ENCODE measurements around the gene PGLYRP1.

Gene PGLYRP1

GRCh38 chr19:45995715-45996385, 27.0 kb downstream of the PGLYRP1 start:
- Histone ChIP-seq H3K23ac (ENCODE audit: low read length) (no peak overlapping the region), H2BK15ac (replicated peaks; ENCODE audit: low read depth) (no peak overlapping the region), H2BK5ac (ENCODE audit: low read length) (no peak overlapping the region), H4K8ac (ENCODE audit: low read depth, low read length) (no peak overlapping the region), H3K4ac (ENCODE audit: low read depth, low read length) (no peak overlapping the region), H4K5ac (ENCODE audit: low read length) (no peak overlapping the region), H3K4me2 (ENCODE audit: low read length) (peak overlapping the region; percentile 89), H3K79me1 (ENCODE audit: low read length) (peaks cover 8% of the 10 kb centered on the region), H2BK120ac (ENCODE audit: low read depth, low read length) (no peak overlapping the region), H3K79me2 (ENCODE audit: control insufficient read depth, insufficient read depth, low read length) (peaks cover 4% of the 10 kb centered on the region), H3K9ac (ENCODE audit: low read length) (peak overlapping the region; percentile 83), H2AK5ac (ENCODE audit: low read length) (no peak overlapping the region), H3K4me1 (ENCODE audit: control insufficient read depth, low read depth, low read length) (peaks cover 5% of the 10 kb centered on the region), H3K27me3 (ENCODE audit: insufficient read depth, low read length, poor library complexity) (no peaks in the 10 kb centered on the region), H3K4me3 (ENCODE audit: low read length) (peak overlapping the region; percentile 79), H3K56ac (ENCODE audit: low read length) (peak overlapping the region; percentile 90), H3K27ac (ENCODE audit: low read depth, low read length) (no peak overlapping the region), H3K36me3 (ENCODE audit: control insufficient read depth, insufficient read depth, low read length) (no peaks in the 10 kb centered on the region), H3K18ac (ENCODE audit: low read length) (peak overlapping the region; percentile 77)
- WGBS (ENCODE audit: extremely low coverage, insufficient coverage, low lambda C conversion rate) = no CpG with 5 or more reads among the region's 13 CpGs
- no peak for DNase-seq

DNA sequence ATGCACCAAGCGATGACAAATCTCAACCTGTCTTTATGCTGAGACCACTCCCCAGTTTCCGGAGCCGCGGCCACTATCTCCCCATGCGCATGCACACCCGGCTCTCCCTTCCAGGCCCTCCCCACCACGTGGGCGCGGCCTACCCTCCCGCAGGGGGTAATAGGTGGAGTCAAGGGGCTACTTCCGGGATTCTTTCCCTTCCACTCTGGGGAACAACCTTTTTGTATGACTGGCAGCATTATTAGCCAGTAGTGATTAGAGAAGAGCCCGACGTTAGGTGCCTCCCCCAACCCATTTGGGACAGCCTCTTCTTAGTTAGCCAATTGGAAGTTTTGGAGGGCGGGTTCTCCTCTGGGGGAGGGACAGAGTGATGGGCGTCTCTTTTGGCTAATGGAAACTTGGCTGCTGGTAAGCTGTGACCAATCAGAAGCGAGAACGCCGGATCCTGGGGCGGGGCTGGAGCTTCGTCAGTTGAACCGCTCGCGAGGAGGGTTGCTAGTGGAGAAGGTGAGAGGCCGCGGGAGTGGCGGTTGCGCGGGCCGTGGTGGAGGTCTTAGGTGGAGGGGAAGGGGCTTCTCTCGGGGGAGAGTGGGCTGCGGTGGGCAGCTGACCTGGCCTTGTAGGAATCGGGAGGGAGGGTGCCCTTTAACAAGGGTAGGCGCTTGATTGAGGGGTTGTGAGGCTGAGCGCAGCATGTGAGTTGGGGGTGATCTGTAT, 27.7 kb downstream of the PGLYRP1 start, which contains the start of gene CCDC61:
CCDC61 (plus strand) TSS at position 470 of the 717 bp plus-strand sequence. CDS start 7,552 bp downstream, outside the sequence.
- H2AK5ac ChIP-seq (ENCODE audit: low read length) = no peak within 1 kb of the TSS
- H3K36me3 ChIP-seq (ENCODE audit: control insufficient read depth, insufficient read depth, low read length) = no peaks in the 10 kb centered on the region
- no peak within 1 kb of the TSS for H2BK5ac ChIP-seq (ENCODE audit: low read length)
- no peak within 1 kb of the TSS for H3K4ac ChIP-seq (ENCODE audit: low read depth, low read length)
- H3K4me1 ChIP-seq (ENCODE audit: control insufficient read depth, low read depth, low read length) = peaks cover 5% of the 10 kb centered on the region
- no peaks in the 10 kb centered on the region for H3K27me3 ChIP-seq (ENCODE audit: insufficient read depth, low read length, poor library complexity)
- H4K8ac ChIP-seq (ENCODE audit: low read depth, low read length) = no peak within 1 kb of the TSS
- H3K4me3 ChIP-seq (ENCODE audit: low read length) = peak within 1 kb of the TSS; percentile 79
- H3K9ac ChIP-seq (ENCODE audit: low read length) = peak within 1 kb of the TSS; percentile 83
- no peak within 1 kb of the TSS for H3K23ac ChIP-seq (ENCODE audit: low read length)
- peak within 1 kb of the TSS; percentile 77 for H3K18ac ChIP-seq (ENCODE audit: low read length)
- no peak within 1 kb of the TSS for H2BK120ac ChIP-seq (ENCODE audit: low read depth, low read length)
- H3K79me2 ChIP-seq (ENCODE audit: control insufficient read depth, insufficient read depth, low read length) = peaks cover 4% of the 10 kb centered on the region
- H3K27ac ChIP-seq (ENCODE audit: low read depth, low read length) = no peak within 1 kb of the TSS
- no peak within 1 kb of the TSS for H4K5ac ChIP-seq (ENCODE audit: low read length)
- no CpG with 5 or more reads among the region's 34 CpGs for WGBS (ENCODE audit: extremely low coverage, insufficient coverage, low lambda C conversion rate)
- H3K56ac ChIP-seq (ENCODE audit: low read length) = peak within 1 kb of the TSS; percentile 90
- H3K79me1 ChIP-seq (ENCODE audit: low read length) = peaks cover 7% of the 10 kb centered on the region
- peak; percentile 100 for DNase-seq
- peak within 1 kb of the TSS; percentile 89 for H3K4me2 ChIP-seq (ENCODE audit: low read length)
- H2BK15ac ChIP-seq (replicated peaks; ENCODE audit: low read depth) = no peak within 1 kb of the TSS

GRCh38 chr19:45994456-45994997, 28.3 kb downstream of the PGLYRP1 start:
- peak overlapping the region; percentile 41 for H3K4me3 ChIP-seq (ENCODE audit: low read length)
- no peaks in the 10 kb centered on the region for H3K27me3 ChIP-seq (ENCODE audit: insufficient read depth, low read length, poor library complexity)
- H4K5ac ChIP-seq (ENCODE audit: low read length) = no peak overlapping the region
- H3K23ac ChIP-seq (ENCODE audit: low read length) = no peak overlapping the region
- H2BK5ac ChIP-seq (ENCODE audit: low read length) = no peak overlapping the region
- peak overlapping the region; percentile 67 for H3K9ac ChIP-seq (ENCODE audit: low read length)
- no peak overlapping the region for H2BK15ac ChIP-seq (replicated peaks; ENCODE audit: low read depth)
- no peak overlapping the region for H2AK5ac ChIP-seq (ENCODE audit: low read length)
- H3K79me2 ChIP-seq (ENCODE audit: control insufficient read depth, insufficient read depth, low read length) = peaks cover 4% of the 10 kb centered on the region
- no peak overlapping the region for H3K4ac ChIP-seq (ENCODE audit: low read depth, low read length)
- H3K56ac ChIP-seq (ENCODE audit: low read length) = peak overlapping the region; percentile 75
- H3K4me1 ChIP-seq (ENCODE audit: control insufficient read depth, low read depth, low read length) = peaks cover 3% of the 10 kb centered on the region
- no peak overlapping the region for H3K18ac ChIP-seq (ENCODE audit: low read length)
- H3K27ac ChIP-seq (ENCODE audit: low read depth, low read length) = no peak overlapping the region
- DNase-seq = no peak
- H3K79me1 ChIP-seq (ENCODE audit: low read length) = peaks cover 6% of the 10 kb centered on the region
- H4K8ac ChIP-seq (ENCODE audit: low read depth, low read length) = no peak overlapping the region
- WGBS (ENCODE audit: extremely low coverage, insufficient coverage, low lambda C conversion rate) = no CpG with 5 or more reads among the region's 8 CpGs
- no peak overlapping the region for H2BK120ac ChIP-seq (ENCODE audit: low read depth, low read length)
- H3K4me2 ChIP-seq (ENCODE audit: low read length) = peak overlapping the region; percentile 85
- no peaks in the 10 kb centered on the region for H3K36me3 ChIP-seq (ENCODE audit: control insufficient read depth, insufficient read depth, low read length)

DNA sequence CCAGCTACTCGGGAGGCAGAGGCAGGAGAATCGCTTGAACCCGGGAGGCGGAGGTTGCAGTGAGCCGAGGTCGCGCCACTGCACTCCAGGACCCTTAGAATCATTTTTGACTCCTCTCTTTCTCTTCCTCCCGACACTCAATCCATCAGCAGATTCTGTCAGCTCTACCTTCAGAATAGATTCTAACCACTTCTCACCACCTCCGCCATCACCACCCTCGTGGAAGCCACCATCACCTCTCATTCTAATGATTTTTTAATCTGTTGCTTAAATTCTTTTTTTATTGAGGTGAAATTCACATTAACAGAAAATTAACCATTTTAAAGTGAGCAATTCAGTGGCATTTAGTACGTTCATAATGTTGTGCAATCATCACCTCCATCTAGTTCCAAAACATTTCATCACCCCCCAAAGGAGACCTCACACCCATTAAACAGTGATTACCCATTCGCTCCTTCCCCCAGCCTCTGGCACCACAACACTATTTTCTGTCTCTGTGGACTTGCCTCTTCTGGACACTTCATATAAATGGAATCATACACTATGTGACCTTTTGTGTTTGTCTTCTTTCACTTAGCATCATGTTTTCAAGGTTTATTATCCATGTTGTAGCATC, 32.6 kb downstream of the PGLYRP1 start:
- WGBS (ENCODE audit: extremely low coverage, insufficient coverage, low lambda C conversion rate) = no CpG with 5 or more reads among the region's 12 CpGs

DNA sequence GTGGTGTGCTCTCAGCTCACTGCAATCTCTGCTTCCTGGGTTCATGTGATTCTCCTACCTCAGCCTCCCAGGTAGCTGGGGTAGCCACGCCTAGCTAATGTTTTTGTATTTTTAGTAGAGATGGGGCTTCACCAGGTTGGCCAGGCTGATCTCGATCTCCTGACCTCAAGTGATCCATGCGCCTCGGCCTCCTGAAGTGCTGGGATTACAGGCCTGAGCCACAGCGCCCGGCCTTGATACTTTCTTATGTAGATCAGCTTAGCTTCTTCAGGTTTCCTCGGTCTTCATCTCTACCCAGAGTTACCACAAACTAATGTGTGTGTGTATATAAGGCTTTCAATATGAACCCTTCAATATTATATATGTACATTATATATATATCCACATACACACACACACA, 37.5 kb downstream of the PGLYRP1 start:
- Histone ChIP-seq H3K4me3 (ENCODE audit: low read length) (no peak overlapping the region), H3K4me1 (ENCODE audit: control insufficient read depth, low read depth, low read length) (no peaks in the 10 kb centered on the region), H3K27me3 (ENCODE audit: insufficient read depth, low read length, poor library complexity) (no peaks in the 10 kb centered on the region), H3K79me1 (ENCODE audit: low read length) (no peaks in the 10 kb centered on the region), H3K79me2 (ENCODE audit: control insufficient read depth, insufficient read depth, low read length) (no peaks in the 10 kb centered on the region), H3K36me3 (ENCODE audit: control insufficient read depth, insufficient read depth, low read length) (no peaks in the 10 kb centered on the region), H3K27ac (ENCODE audit: low read depth, low read length) (no peak overlapping the region), H3K9ac (ENCODE audit: low read length) (no peak overlapping the region), H3K23ac (ENCODE audit: low read length) (no peak overlapping the region), H4K8ac (ENCODE audit: low read depth, low read length) (no peak overlapping the region), H3K18ac (ENCODE audit: low read length) (no peak overlapping the region), H2BK120ac (ENCODE audit: low read depth, low read length) (no peak overlapping the region), H2BK5ac (ENCODE audit: low read length) (no peak overlapping the region), H2BK15ac (replicated peaks; ENCODE audit: low read depth) (no peak overlapping the region), H3K56ac (ENCODE audit: low read length) (no peak overlapping the region), H4K5ac (ENCODE audit: low read length) (no peak overlapping the region), H3K4ac (ENCODE audit: low read depth, low read length) (no peak overlapping the region), H2AK5ac (ENCODE audit: low read length) (no peak overlapping the region), H3K4me2 (ENCODE audit: low read length) (no peak overlapping the region)
- no peak for DNase-seq
- no CpG with 5 or more reads among the region's 7 CpGs for WGBS (ENCODE audit: extremely low coverage, insufficient coverage, low lambda C conversion rate)

More for the DNA sequence above, 32.6 kb downstream of the PGLYRP1 start:
- H4K8ac ChIP-seq (ENCODE audit: low read depth, low read length) = no peak overlapping the region
- H3K27ac ChIP-seq (ENCODE audit: low read depth, low read length) = no peak overlapping the region
- no peaks in the 10 kb centered on the region for H3K27me3 ChIP-seq (ENCODE audit: insufficient read depth, low read length, poor library complexity)
- H3K4me3 ChIP-seq (ENCODE audit: low read length) = no peak overlapping the region
- DNase-seq = no peak
- H3K4me1 ChIP-seq (ENCODE audit: control insufficient read depth, low read depth, low read length) = no peaks in the 10 kb centered on the region
- no peak overlapping the region for H3K4ac ChIP-seq (ENCODE audit: low read depth, low read length)
- H4K5ac ChIP-seq (ENCODE audit: low read length) = no peak overlapping the region
- H3K18ac ChIP-seq (ENCODE audit: low read length) = no peak overlapping the region
- no peak overlapping the region for H3K23ac ChIP-seq (ENCODE audit: low read length)
- no peaks in the 10 kb centered on the region for H3K79me2 ChIP-seq (ENCODE audit: control insufficient read depth, insufficient read depth, low read length)
- no peak overlapping the region for H2BK120ac ChIP-seq (ENCODE audit: low read depth, low read length)
- H3K4me2 ChIP-seq (ENCODE audit: low read length) = no peak overlapping the region
- H2BK5ac ChIP-seq (ENCODE audit: low read length) = no peak overlapping the region
- H2BK15ac ChIP-seq (replicated peaks; ENCODE audit: low read depth) = no peak overlapping the region
- H3K56ac ChIP-seq (ENCODE audit: low read length) = no peak overlapping the region
- H2AK5ac ChIP-seq (ENCODE audit: low read length) = no peak overlapping the region
- no peaks in the 10 kb centered on the region for H3K36me3 ChIP-seq (ENCODE audit: control insufficient read depth, insufficient read depth, low read length)
- H3K79me1 ChIP-seq (ENCODE audit: low read length) = no peaks in the 10 kb centered on the region
- H3K9ac ChIP-seq (ENCODE audit: low read length) = no peak overlapping the region

Measured in mesendoderm (in vitro differentiated cells).